ENCODE measurements around the gene MYCBPAP.

MYCBPAP gene

DNA sequence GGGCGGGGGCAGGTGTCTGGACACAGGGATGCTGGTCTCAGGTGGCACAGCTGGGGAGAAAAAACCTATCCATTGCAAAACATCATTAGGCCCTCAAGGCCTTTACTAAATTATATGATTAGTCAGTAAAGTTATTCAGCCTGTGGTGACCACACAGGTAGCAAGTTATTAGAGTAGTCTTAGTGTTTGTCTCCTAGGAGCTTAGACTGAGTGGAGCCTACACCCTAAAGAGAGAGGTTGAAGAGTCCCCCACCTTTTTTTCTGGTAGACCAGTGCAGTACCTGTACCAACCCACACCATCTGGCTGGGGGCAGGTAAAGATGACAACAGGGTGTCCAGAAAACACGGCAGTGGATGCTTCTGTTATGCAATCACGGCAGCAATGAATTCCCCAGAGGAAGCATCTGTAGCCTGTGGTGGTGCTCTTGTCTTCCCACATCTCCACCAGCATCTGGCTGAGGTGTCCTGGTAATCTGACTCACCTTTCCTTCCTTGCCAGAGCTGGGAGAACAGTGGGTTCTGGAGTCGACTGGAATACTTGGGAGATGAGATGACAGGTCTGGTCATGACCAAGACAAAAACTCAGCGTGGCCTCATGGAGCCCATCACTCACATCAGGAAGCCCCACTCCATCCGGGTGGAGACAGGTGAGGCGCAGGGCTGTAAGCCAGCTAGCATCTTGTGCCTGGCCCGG is 11.0 kb downstream of the MYCBPAP start:
- H3K27ac ChIP-seq, result no peak overlapping the region
- no peak for DNase-seq

DNA sequence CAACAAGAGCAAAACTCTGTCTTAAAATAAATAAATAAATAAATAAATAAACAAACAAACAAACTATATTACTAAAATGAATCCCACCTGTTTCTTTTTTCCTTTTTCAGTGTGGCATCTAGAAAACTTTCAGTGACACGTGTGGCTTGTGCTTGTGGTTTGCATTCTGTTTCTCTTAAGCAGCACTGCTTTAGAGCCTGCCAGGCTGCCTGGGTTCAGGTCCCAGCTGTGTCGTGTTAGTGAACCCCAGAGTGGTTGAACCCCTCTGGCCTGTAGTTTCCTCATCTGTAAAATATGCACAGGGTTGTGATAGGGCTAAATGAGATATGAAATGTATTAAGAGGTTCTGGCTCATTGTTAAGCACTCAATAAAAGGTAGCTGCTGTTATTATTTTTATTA is 12.2 kb downstream of the MYCBPAP start:
- no peak overlapping the region for H3K27ac ChIP-seq
- in situ Hi-C loops (cut with HindIII; ENCODE audit: low pct_ligation_motif_present, low sequenced_read_pairs), result no loop called here
- no peak for DNase-seq
- no peaks in the 10 kb centered on the region for H3K27me3 ChIP-seq (replicated peaks)
- no peak overlapping the region for H3K4me3 ChIP-seq (ENCODE audit: low read depth, low read length)
- H3K36me3 ChIP-seq (replicated peaks), result no peaks in the 10 kb centered on the region
- TF ChIP-seq, protein P1, sequence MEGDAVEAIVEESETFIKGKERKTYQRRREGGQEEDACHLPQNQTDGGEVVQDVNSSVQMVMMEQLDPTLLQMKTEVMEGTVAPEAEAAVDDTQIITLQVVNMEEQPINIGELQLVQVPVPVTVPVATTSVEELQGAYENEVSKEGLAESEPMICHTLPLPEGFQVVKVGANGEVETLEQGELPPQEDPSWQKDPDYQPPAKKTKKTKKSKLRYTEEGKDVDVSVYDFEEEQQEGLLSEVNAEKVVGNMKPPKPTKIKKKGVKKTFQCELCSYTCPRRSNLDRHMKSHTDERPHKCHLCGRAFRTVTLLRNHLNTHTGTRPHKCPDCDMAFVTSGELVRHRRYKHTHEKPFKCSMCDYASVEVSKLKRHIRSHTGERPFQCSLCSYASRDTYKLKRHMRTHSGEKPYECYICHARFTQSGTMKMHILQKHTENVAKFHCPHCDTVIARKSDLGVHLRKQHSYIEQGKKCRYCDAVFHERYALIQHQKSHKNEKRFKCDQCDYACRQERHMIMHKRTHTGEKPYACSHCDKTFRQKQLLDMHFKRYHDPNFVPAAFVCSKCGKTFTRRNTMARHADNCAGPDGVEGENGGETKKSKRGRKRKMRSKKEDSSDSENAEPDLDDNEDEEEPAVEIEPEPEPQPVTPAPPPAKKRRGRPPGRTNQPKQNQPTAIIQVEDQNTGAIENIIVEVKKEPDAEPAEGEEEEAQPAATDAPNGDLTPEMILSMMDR (IDR thresholded peaks at IDR 0.05; ENCODE audit: low read depth, low read length, missing control alignments), result no peak

More for the DNA sequence above, 11.0 kb downstream of the MYCBPAP start:
- no peaks in the 10 kb centered on the region for H3K36me3 ChIP-seq (replicated peaks)
- no peaks in the 10 kb centered on the region for H3K27me3 ChIP-seq (replicated peaks)
- H3K4me3 ChIP-seq (ENCODE audit: low read depth, low read length), result no peak overlapping the region
- in situ Hi-C loops (cut with HindIII; ENCODE audit: low pct_ligation_motif_present, low sequenced_read_pairs), result no loop called here
- TF ChIP-seq, protein P1 (IDR thresholded peaks at IDR 0.05; ENCODE audit: low read depth, low read length, missing control alignments), result no peak

DNA sequence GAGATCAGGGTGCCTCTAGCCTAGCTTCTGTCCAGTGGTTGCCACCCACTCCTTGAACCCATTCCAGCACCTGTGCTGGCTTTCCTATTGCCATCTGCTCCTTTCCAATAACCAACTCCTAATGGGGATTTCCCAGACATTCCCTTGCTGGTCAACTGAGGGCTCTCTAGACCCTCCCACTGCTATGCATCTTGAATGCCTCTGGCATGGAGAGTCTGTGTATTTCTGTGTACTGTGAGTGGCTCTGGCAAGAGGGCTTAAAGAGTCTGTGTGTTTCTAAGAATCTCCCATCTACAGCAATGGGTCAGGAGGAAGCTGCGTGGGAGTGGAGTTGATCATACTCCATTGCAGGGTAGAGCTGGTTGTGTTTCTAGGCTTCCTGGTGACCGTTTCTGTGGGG is 13.3 kb downstream of the MYCBPAP start:
- TF ChIP-seq, protein P1 (IDR thresholded peaks at IDR 0.05; ENCODE audit: low read depth, low read length, missing control alignments), result no peak
- no peak for DNase-seq
- H3K36me3 ChIP-seq (replicated peaks), result no peaks in the 10 kb centered on the region
- H3K27me3 ChIP-seq (replicated peaks), result no peaks in the 10 kb centered on the region
- in situ Hi-C loops (cut with HindIII; ENCODE audit: low pct_ligation_motif_present, low sequenced_read_pairs), result no loop called here
- H3K4me3 ChIP-seq (ENCODE audit: low read depth, low read length), result no peak overlapping the region
- no peak overlapping the region for H3K27ac ChIP-seq

DNA sequence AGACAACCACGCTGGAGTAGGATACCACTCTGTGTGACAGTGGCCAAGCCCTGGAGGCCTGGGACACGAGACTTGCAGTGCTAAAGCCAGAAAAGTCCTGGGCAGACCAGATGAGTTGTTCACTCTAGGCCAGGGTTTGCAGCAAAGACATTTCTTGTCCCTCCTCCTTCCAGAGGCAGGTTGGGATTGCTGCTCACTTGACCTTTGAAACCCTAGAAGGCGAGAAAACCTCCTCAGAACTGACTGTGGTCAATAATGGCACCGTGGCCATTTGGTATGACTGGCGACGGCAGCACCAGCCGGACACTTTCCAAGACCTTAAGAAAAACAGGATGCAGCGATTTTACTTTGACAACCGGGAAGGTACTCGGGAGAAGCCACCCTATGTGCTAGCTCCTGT is 14.5 kb downstream of the MYCBPAP start:
- TF ChIP-seq, protein P1 (IDR thresholded peaks at IDR 0.05; ENCODE audit: low read depth, low read length, missing control alignments), result no peak
- Histone ChIP-seq H3K36me3 (replicated peaks) (no peaks in the 10 kb centered on the region), H3K4me3 (ENCODE audit: low read depth, low read length) (no peak overlapping the region), H3K27ac (no peak overlapping the region), H3K27me3 (replicated peaks) (no peaks in the 10 kb centered on the region)
- in situ Hi-C loops (cut with HindIII; ENCODE audit: low pct_ligation_motif_present, low sequenced_read_pairs), result no loop called here
- DNase-seq, result no peak

DNA sequence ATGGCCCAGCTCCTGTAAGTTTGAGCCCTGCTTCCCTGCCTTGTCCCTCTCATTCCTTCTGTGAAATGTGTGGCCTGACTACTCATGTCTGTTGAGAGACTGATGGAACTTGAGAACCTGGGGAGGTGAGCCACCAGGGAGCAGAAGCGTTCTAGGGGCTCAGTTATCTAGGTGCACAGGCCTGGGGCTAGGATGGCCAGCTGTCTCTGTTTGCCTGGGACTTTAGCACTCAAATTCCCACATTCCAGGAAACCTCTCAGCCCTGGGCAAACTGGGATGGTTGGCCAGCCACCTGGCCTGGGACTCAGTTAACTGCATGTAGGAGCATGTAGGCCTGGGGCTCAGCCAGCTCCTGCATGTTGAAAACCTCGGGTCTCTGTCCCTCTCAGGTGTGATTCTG is 15.0 kb downstream of the MYCBPAP start:
- Histone ChIP-seq H3K36me3 (replicated peaks) (no peaks in the 10 kb centered on the region), H3K27me3 (replicated peaks) (no peaks in the 10 kb centered on the region), H3K4me3 (ENCODE audit: low read depth, low read length) (no peak overlapping the region), H3K27ac (no peak overlapping the region)
- DNase-seq, result no peak
- TF ChIP-seq, protein P1 (IDR thresholded peaks at IDR 0.05; ENCODE audit: low read depth, low read length, missing control alignments), result no peak
- in situ Hi-C loops (cut with HindIII; ENCODE audit: low pct_ligation_motif_present, low sequenced_read_pairs), result no loop called here

DNA sequence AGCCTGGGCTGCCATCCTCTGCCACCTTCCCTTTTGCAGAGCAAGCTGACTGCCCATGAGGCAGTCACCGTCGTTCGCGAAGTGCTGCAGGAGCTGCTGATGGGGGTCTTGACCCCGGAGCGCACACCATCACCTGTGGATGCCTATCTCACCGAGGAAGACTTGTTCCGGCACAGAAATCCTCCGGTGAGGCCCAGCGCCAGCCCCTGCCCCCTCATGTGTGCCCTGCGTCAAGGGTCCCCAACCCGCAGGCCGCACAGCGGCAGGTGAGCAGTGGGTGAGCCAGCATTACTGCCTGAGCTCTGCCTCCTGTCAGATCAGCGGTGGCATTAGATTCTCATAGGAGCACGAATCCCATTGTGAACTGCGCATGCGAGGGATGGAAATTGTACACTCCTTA is 16.6 kb downstream of the MYCBPAP start:
- no peak for DNase-seq
- in situ Hi-C loops (cut with HindIII; ENCODE audit: low pct_ligation_motif_present, low sequenced_read_pairs), result no loop called here
- no peak overlapping the region for H3K4me3 ChIP-seq (ENCODE audit: low read depth, low read length)
- no peaks in the 10 kb centered on the region for H3K27me3 ChIP-seq (replicated peaks)
- TF ChIP-seq, protein P1 (IDR thresholded peaks at IDR 0.05; ENCODE audit: low read depth, low read length, missing control alignments), result no peak
- H3K36me3 ChIP-seq (replicated peaks), result no peaks in the 10 kb centered on the region
- no peak overlapping the region for H3K27ac ChIP-seq
